Measurements from ENCODE around the gene PNPLA2.

- no peak for TF ChIP-seq CTCF (conservative IDR thresholded peaks at IDR 0.05 in 1 of 2, IDR thresholded peaks at IDR 0.05 in 1 of 2; ENCODE audit: low read depth in 1 of 2, low read length in 2 of 2)
- no peak for TF ChIP-seq EZH2 (IDR thresholded peaks at IDR 0.05; ENCODE audit: low read length, missing control alignments)
Measured at GRCh38 chr11:864898-865297, 46.2 kb downstream of the PNPLA2 start.
